ENCODE results near the gene DHRS4L2.

DNA sequence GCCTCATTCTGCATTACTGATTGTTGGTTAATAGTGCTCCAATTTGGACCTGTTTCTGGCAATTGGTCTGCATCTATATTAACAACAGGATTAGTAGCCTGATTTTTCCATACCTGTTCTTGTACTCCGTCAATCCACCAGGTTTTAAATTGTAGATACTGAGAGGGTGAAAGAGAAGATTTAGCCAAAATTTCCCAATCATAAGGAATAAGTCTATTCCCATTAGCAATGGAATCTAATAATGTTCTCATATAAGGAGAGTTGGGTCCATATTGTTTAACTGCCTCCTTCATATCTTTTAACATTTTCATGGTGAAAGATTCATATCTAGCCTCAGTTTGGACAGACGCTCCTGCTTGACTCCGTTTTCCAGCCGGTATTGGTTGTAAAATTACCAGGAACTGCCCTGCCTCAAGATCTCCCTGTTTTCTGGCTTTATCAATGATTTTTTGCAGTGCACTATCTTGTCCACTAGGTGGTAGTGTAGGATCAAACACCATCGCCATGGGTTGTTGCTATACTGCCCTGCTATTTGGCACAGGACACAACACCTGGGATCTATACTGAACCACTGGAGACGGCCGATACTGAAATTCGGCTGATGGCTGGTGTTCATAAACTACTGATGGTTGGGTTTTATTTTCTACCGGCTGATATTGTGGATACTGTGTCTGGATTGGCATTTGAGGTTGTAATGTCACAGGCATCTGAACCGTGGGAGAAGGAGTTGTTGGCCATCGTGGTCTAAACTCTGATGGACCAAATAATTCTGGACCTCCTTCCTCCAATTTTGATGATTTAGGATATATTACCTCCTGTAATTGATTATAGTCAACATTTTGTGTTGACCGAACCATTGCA lies 25.2 kb downstream of the DHRS4L2 start:
- TF ChIP-seq, protein P1, sequence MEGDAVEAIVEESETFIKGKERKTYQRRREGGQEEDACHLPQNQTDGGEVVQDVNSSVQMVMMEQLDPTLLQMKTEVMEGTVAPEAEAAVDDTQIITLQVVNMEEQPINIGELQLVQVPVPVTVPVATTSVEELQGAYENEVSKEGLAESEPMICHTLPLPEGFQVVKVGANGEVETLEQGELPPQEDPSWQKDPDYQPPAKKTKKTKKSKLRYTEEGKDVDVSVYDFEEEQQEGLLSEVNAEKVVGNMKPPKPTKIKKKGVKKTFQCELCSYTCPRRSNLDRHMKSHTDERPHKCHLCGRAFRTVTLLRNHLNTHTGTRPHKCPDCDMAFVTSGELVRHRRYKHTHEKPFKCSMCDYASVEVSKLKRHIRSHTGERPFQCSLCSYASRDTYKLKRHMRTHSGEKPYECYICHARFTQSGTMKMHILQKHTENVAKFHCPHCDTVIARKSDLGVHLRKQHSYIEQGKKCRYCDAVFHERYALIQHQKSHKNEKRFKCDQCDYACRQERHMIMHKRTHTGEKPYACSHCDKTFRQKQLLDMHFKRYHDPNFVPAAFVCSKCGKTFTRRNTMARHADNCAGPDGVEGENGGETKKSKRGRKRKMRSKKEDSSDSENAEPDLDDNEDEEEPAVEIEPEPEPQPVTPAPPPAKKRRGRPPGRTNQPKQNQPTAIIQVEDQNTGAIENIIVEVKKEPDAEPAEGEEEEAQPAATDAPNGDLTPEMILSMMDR (IDR thresholded peaks at IDR 0.05; ENCODE audit: low read length), result peak; percentile 61
- TF ChIP-seq EZH2 (optimal IDR thresholded peaks at IDR 0.05; ENCODE audit: low read depth, low read length), result no peak

All from MM.1S (cell line).